Lung (tissue), 12 donors: ENCODE results near the gene ZGPAT. TPM values are rescaled to one million over a fixed set of nuclear protein-coding genes. Genes with fewer than 3 reads are reported as not detected.

Source experiments
- ATAC-seq: fragments of 200-7000 bp; cut with Tn5 transposase; one replicate; pipeline ENCODE4 v1.9.1; 2020; ENCODE audit warnings: moderate number of reproducible peaks; ENCODE audit not compliant: insufficient read depth, low FRiP score
- DNase-seq, 3 donors: peaks; one replicate each; pipeline ENCODE4 v3.0.0-alpha.2; 2013 to 2017
- H3K27ac ChIP-seq, 2 donors: one replicate each; pipeline ENCODE4 v1.5.1; 2013; ENCODE audit warnings: mild to moderate bottlenecking in 2 of 2, moderate library complexity in 2 of 2, control low read depth in 1 of 2, inconsistent platforms in 1 of 2, low read depth in 1 of 2, low read length in 1 of 2
- H3K27me3 ChIP-seq, 3 donors: one replicate each; pipeline ENCODE4 v1.5.1; 2013; ENCODE audit warnings: low read length in 2 of 3; ENCODE audit not compliant: control insufficient read depth in 3 of 3, insufficient read depth in 3 of 3
- H3K36me3 ChIP-seq, 4 donors: one replicate each; pipeline ENCODE4 v1.5.1; 2013; ENCODE audit warnings: low read length in 4 of 4, mild to moderate bottlenecking in 1 of 4, moderate library complexity in 1 of 4; ENCODE audit not compliant: control insufficient read depth in 4 of 4, insufficient read depth in 4 of 4
- H3K4me1 ChIP-seq, 5 donors: one replicate each; pipeline ENCODE4 v1.5.1; 2013; ENCODE audit warnings: low read length in 5 of 5, mild to moderate bottlenecking in 2 of 5, moderate library complexity in 1 of 5; ENCODE audit not compliant: control insufficient read depth in 5 of 5, insufficient read depth in 5 of 5
- H3K4me3 ChIP-seq: one replicate; pipeline ENCODE4 v1.5.1; 2013; ENCODE audit warnings: mild to moderate bottlenecking, control low read depth, moderate library complexity
- H3K9ac ChIP-seq, 2 donors: one replicate each; pipeline ENCODE4 v1.5.1; 2013; ENCODE audit warnings: low read length in 2 of 2, control low read depth in 1 of 2; ENCODE audit not compliant: insufficient read depth in 1 of 2
- H3K9me3 ChIP-seq, 4 donors: one replicate each; pipeline ENCODE4 v1.5.1; 2013; ENCODE audit warnings: low read length in 3 of 4, mild to moderate bottlenecking in 1 of 4, moderate library complexity in 1 of 4; ENCODE audit not compliant: control insufficient read depth in 4 of 4, insufficient read depth in 3 of 4
- WGBS, 2 donors: extraction: QIAGEN DNeasy Blood & Tissue Kit; methylation state at CpG; one replicate each; pipeline ENCODE4 v1.1.7; 2013; 5-methylcytosine and 5-hydroxymethylcytosine counted together
- polyA plus RNA-seq, 2 donors: library from polyadenylated mRNA; stranded (reverse); fragments of 200-250 nt; gene quantifications; one replicate each; pipeline ENCODE4 v1.2.1, GENCODE V29; 2013
- total RNA-seq, 2 donors: library from RNA; depleted of rRNA in 1 of 2; stranded (reverse); fragments of >200 nt in 1 of 2; gene quantifications; one replicate each; pipeline ENCODE4 v1.2.1, GENCODE V29; 2014 to 2021
- TF ChIP-seq, protein P1 (sequence below): IDR thresholded peaks from 2 replicates; pipeline ENCODE4 v1.5.1; 2012; ENCODE audit warnings: mild to moderate bottlenecking; ENCODE audit errors: control extremely low read depth, extremely low read depth
- donor health status: control.
- donor health status: control.
- donor health status: Bipolar disorder and iron deficiency.
- donor health status: healthy.
- donor health status: DM: yes; HTN: yes; CAD: no.

ZGPAT gene
- total and polyA plus RNA-seq, 4 donors, result 18.3 to 45.0 (median 33.7) TPM

DNA sequence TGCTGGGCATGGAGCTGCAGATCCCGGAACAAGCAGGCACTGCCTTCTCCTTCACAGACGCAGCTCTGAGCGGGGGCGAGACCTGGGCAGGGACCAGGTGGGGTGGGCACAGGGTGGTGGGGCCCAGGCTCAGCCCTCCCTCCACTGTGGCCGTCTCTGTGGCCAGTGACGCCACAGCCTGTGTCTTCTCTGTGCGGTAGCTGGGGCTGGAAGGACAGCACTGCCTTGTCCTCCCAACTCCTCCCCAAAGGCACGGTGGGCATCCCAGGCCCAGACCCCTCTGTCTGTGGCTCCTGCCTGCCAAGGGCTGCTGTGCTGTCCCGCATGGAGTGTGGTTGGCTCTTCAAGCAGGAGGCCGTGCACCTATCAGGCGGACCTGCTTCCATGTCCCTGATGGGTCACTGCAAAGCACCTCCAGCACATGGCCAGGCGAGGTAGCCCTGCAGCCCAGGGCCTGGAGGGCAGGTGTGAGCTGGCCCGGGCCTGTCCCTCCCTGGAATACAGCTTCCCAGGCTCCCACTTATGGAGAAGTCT, 26.2 kb upstream of the ZGPAT start:
- peaks cover 0 to 27% (median 0%) of the 10 kb centered on the region in 5 donors for H3K4me1 ChIP-seq
- H3K36me3 ChIP-seq, result peaks cover 0 to 30% (median 10%) of the 10 kb centered on the region in 4 donors
- no peak overlapping the region for H3K9ac ChIP-seq
- no peaks in the 10 kb centered on the region for H3K27me3 ChIP-seq
- no peaks in the 10 kb centered on the region for H3K9me3 ChIP-seq
- ATAC-seq, result no peak
- 97 to 99% methylated on average over 12 to 13 of the region's 13 CpGs for WGBS, 2 donors
- TF ChIP-seq, protein P1, sequence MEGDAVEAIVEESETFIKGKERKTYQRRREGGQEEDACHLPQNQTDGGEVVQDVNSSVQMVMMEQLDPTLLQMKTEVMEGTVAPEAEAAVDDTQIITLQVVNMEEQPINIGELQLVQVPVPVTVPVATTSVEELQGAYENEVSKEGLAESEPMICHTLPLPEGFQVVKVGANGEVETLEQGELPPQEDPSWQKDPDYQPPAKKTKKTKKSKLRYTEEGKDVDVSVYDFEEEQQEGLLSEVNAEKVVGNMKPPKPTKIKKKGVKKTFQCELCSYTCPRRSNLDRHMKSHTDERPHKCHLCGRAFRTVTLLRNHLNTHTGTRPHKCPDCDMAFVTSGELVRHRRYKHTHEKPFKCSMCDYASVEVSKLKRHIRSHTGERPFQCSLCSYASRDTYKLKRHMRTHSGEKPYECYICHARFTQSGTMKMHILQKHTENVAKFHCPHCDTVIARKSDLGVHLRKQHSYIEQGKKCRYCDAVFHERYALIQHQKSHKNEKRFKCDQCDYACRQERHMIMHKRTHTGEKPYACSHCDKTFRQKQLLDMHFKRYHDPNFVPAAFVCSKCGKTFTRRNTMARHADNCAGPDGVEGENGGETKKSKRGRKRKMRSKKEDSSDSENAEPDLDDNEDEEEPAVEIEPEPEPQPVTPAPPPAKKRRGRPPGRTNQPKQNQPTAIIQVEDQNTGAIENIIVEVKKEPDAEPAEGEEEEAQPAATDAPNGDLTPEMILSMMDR, result no peak
- peak overlapping the region; percentile 43 to 85 for H3K27ac ChIP-seq
- no peak for DNase-seq
- H3K4me3 ChIP-seq, result no peak overlapping the region

DNA sequence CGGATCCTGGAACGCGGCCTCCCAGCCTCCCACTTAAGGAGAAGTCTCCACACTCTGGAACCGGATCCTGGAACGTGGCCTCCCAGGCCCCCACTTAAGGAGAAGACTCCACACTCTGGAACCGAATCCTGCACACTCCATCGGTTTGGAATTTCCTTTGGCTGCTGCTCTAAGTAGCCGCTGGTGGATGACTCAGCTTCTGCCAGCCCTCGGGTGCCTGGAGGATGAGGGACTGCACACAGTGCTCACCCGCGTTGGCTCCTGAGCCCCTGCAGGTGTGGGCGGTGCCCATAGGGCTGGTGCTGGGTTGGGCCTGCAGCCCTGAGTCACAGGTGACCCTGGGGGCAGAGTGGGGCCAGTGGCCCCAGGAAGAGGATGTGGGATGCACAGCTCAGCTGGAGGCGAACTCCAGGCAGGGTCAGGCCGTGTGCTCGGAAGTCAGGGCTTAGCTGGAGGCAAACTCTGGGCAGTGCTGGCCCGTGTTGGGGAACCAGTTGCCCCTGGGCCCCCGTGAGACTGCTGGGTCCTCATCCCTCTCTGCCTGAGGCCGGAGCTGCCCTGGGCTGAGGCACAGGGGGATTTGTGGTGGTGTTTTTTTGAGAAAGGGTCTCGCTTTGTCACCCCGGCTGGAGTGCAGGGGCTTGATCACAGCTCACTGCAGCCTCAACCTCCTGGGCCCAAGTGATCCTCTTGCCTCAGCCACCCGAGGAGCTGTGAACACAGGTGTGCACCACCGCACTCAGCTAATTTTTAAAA, 25.3 kb upstream of the ZGPAT start:
- peaks cover 0 to 30% (median 9%) of the 10 kb centered on the region in 4 donors for H3K36me3 ChIP-seq
- no peak for DNase-seq
- H3K27me3 ChIP-seq, result no peaks in the 10 kb centered on the region
- ATAC-seq, result peak; percentile 74
- H3K27ac ChIP-seq, result peak overlapping the region; percentile 50 to 85
- 66 to 77% methylated on average over 22 of the region's 22 CpGs for WGBS, 2 donors
- H3K9me3 ChIP-seq, result no peaks in the 10 kb centered on the region
- TF ChIP-seq, protein P1, result no peak
- H3K4me1 ChIP-seq, result peaks cover 0 to 31% (median 0%) of the 10 kb centered on the region in 5 donors
- no peak overlapping the region for H3K4me3 ChIP-seq
- H3K9ac ChIP-seq, result no peak overlapping the region

DNA sequence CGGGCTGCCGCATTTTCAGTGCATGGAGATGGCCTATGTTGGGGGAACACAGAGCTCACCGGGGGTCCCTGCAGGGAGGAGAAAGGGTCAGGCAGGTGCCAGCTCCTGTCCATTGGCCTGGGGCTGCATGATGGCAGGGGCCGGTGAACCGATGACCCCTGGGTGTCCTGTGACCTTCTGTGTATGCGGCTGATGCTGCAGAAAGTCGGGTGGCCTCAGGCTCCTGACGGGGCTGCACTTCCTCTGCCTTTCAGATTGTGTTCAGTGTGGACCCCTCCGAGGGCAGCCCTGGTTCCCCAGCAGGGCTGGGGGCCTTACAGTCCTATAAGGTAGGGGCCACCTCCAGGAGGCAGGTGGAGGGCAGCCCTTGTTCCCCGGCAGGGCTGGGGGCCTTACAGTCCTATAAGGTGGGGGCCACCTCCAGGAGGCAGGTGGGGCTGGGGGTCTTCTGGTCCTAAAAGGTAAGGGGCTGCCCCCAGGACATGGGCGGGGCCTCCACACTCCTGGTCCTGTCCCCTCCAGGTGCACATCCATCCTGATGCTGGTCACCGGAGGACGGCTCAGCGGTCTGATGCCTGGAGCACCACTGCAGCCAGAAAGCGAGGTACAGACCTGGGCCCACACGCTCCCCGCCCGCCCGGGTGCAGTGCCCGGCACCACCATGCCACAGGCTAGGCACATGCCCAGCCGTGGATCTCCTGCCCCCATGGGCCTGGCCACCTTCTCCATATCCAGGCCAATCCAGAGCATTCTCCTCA, 22.4 kb upstream of the ZGPAT start:
- 93 to 96% methylated on average over 21 of the region's 21 CpGs for WGBS, 2 donors
- Histone ChIP-seq H3K27ac (peak overlapping the region; percentile 84 to 95), H3K9me3 (no peaks in the 10 kb centered on the region), H3K27me3 (no peaks in the 10 kb centered on the region), H3K4me3 (no peak overlapping the region), H3K9ac (no peak overlapping the region), H3K36me3 (peaks cover 0 to 8% (median 0%) of the 10 kb centered on the region in 4 donors), H3K4me1 (peaks cover 0 to 42% (median 0%) of the 10 kb centered on the region in 5 donors)
- no peak for DNase-seq
- ATAC-seq, result no peak
- TF ChIP-seq, protein P1, result no peak
